Left lung (tissue), 10 donors: ENCODE results near the gene FOXP4. TPM values are rescaled to one million over a fixed set of nuclear protein-coding genes. Genes with fewer than 3 reads are reported as not detected.

Experiments used
- ATAC-seq: fragments of 200-7000 bp; cut with Tn5 transposase; one replicate; pipeline ENCODE4 v1.9.1; 2020; ENCODE audit warnings: moderate library complexity
- DNase-seq, 4 donors: peaks; one replicate each; pipeline ENCODE4 v3.0.0-alpha.2; 2013 to 2020
- H3K27ac ChIP-seq, 2 donors: fragments of 200-600 bp; sonication (generic) in 1 of 2; one replicate each; pipeline versions ENCODE4 v1.5.0 to v1.8.0; 2020 to 2021
- H3K27me3 ChIP-seq, 2 donors: fragments of 200-600 bp; sonication (generic) in 1 of 2; one replicate each; pipeline versions ENCODE4 v1.5.0 to v1.8.0; 2020 to 2021
- H3K36me3 ChIP-seq, 2 donors: fragments of 200-600 bp; sonication (generic) in 1 of 2; one replicate each; pipeline versions ENCODE4 v1.5.0 to v1.8.0; 2020 to 2021
- H3K4me1 ChIP-seq, 2 donors: fragments of 200-600 bp; one replicate each; pipeline ENCODE4 v1.8.0; 2021
- H3K4me3 ChIP-seq, 2 donors: fragments of 200-600 bp; sonication (generic) in 1 of 2; one replicate each; pipeline versions ENCODE4 v1.5.0 to v1.8.0; 2020 to 2021; ENCODE audit warnings: mild to moderate bottlenecking in 1 of 2
- H3K9me3 ChIP-seq, 2 donors: fragments of 200-600 bp; sonication (generic) in 1 of 2; one replicate each; pipeline versions ENCODE4 v1.5.0 to v1.8.0; 2020 to 2021
- intact Hi-C, 2 donors: fragments of 100-400 bp; cut with DNase I; formaldehyde crosslinking; loops; one replicate each; pipeline versions ENCODE4 v1.11.2 to v1.14.2; 2022
- polyA plus RNA-seq, 6 donors: library from polyadenylated mRNA; unstranded; fragments of 120-200 nt; gene quantifications; one replicate each; pipeline ENCODE4 v1.2.1, GENCODE V29; 2013; ENCODE audit not compliant: insufficient read length in 6 of 6
- total RNA-seq, 2 donors: library from RNA; stranded (reverse); fragmentation: NEBNext Ultra II Directional; extraction: Animal tissue kit (Norgen Biotek cat#: 25700); gene quantifications; one replicate each; pipeline ENCODE4 v1.2.1, GENCODE V29; 2021
- TF ChIP-seq, protein P1 (sequence below), 2 donors: fragments of 200-600 bp; sonication (generic) in 1 of 2; IDR thresholded peaks; one replicate each; pipeline versions ENCODE4 v1.5.0 to v1.8.0; 2021; ENCODE audit warnings: antibody characterized with exemption in 2 of 2
- donor health status: DM: no; HTN: yes; CAD: no.
- donor health status: DM: no; HTN: no; CAD: no.

Gene FOXP4
- total and polyA plus RNA-seq, 8 donors = 26.9 to 77.9 (median 60.2) TPM

DNA sequence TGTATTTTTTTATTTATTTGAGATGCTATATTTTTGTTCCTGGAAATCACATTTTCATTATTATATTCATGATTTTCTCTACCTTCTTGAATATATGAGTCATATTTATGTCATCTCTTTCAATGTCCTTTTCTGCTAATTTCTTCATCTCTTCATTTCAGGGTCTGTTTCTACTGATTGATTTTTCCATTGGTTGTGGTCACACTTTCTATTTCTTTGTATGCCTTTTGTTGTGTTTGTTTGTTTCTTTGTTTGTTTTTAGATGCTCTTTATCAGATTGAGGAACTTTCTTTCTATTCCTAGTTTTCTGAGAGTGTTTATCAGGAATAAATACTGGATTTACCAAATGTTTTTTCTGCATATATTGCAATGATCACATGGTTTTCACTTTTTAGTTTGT lies 75.2 kb downstream of the FOXP4 start:
- peaks cover 0 to 5% of the 10 kb centered on the region in 2 donors for H3K9me3 ChIP-seq
- intact Hi-C loops = no loop called here
- H3K4me3 ChIP-seq = no peak overlapping the region
- DNase-seq (no peak), ATAC-seq (no peak)
- no peaks in the 10 kb centered on the region for H3K36me3 ChIP-seq
- TF ChIP-seq, protein P1, sequence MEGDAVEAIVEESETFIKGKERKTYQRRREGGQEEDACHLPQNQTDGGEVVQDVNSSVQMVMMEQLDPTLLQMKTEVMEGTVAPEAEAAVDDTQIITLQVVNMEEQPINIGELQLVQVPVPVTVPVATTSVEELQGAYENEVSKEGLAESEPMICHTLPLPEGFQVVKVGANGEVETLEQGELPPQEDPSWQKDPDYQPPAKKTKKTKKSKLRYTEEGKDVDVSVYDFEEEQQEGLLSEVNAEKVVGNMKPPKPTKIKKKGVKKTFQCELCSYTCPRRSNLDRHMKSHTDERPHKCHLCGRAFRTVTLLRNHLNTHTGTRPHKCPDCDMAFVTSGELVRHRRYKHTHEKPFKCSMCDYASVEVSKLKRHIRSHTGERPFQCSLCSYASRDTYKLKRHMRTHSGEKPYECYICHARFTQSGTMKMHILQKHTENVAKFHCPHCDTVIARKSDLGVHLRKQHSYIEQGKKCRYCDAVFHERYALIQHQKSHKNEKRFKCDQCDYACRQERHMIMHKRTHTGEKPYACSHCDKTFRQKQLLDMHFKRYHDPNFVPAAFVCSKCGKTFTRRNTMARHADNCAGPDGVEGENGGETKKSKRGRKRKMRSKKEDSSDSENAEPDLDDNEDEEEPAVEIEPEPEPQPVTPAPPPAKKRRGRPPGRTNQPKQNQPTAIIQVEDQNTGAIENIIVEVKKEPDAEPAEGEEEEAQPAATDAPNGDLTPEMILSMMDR (IDR thresholded peaks at IDR 0.05) = no peak
- H3K27me3 ChIP-seq = no peaks in the 10 kb centered on the region
- no peaks in the 10 kb centered on the region for H3K4me1 ChIP-seq
- H3K27ac ChIP-seq = no peak overlapping the region

DNA sequence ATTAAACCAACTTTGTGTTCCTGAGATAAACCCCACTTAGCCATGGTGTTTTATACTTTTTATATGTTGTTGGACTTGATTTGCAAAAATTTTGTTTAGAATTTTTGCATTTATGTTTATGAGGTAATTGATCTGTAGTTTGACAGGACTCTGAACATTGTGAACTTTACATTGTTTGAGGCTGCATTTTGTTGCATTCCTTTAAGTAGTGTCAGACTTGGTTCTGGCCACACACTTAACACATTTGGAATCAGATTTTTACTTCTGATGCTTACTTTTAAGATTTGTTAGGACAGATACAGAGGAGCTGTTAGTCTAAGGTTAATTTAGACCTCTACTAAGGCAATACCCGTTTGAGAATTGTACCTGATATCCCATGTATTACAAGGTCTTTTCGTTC lies 75.6 kb downstream of the FOXP4 start:
- Histone ChIP-seq H3K27ac (no peak overlapping the region), H3K27me3 (no peaks in the 10 kb centered on the region), H3K36me3 (no peaks in the 10 kb centered on the region), H3K4me1 (no peaks in the 10 kb centered on the region), H3K9me3 (peaks cover 0 to 5% of the 10 kb centered on the region in 2 donors), H3K4me3 (no peak overlapping the region)
- DNase-seq (no peak), ATAC-seq (no peak)
- TF ChIP-seq, protein P1 (IDR thresholded peaks at IDR 0.05) = no peak
- intact Hi-C loops = no loop called here

DNA sequence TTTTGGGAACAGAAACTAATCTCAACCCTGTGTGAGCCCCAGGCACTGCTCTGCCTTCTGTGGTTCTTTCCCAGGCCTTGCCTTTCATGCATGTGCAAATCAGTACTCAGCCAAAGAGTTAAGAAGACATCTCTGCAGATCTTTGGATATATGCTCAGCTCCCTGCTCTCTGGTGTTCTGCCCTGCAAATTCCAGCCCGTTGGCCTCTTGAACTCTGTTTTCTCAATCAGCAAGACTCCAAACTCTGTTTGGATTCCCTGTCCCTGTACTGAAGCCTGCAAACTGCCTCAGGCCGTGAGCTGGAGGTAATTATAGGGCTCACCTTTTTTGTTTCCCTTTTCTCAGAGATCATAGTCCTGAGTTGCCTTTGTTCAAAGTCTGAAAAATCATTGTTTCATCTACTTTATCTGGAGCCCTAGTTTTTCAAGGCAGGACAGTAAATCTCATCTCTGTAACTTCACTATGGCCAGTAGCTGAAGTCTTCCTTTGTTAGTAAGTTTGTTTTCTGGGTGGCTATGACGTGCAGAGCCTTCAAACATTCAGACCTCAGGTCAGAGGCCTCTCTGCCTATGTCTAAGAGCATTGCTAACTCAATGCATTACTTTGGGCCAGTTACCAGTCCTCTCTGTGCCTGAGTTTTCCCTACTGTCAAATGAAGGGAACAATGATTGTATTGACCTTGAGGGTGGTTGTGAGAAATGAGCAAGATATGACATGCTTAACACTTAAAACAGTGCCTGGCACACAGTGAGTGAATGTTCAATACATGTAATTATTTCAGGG lies 76.2 kb downstream of the FOXP4 start:
- no peak overlapping the region for H3K4me3 ChIP-seq
- DNase-seq (no peak), ATAC-seq (no peak)
- no peaks in the 10 kb centered on the region for H3K36me3 ChIP-seq
- H3K9me3 ChIP-seq = peaks cover 0 to 5% of the 10 kb centered on the region in 2 donors
- no peak overlapping the region for H3K27ac ChIP-seq
- no peaks in the 10 kb centered on the region for H3K27me3 ChIP-seq
- H3K4me1 ChIP-seq = no peaks in the 10 kb centered on the region
- intact Hi-C loops = no loop called here
- TF ChIP-seq, protein P1 (IDR thresholded peaks at IDR 0.05) = no peak

DNA sequence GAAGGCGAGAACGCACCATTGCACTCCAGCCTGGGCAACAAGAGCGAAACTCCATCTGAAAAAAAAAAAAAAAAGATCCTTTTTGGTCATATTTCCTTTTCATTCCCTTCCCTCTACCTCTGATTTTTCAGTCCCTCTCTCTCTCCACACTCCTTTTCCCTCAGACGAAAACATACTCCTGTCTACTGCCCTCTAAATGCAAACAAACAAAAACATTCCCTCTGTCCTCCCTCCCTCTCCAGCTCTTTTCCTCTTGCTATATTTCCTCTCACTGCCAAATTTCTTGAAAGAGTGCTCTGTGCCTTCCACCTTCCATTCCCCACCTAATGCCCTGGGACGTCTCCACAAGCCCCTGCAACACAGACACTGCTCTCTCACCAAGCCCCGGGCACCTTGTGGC lies 77.1 kb downstream of the FOXP4 start:
- intact Hi-C loops = no loop called here
- peaks cover 0 to 5% of the 10 kb centered on the region in 2 donors for H3K9me3 ChIP-seq
- no peak for DNase-seq
- ATAC-seq = no peak
- no peaks in the 10 kb centered on the region for H3K4me1 ChIP-seq
- no peak overlapping the region for H3K4me3 ChIP-seq
- H3K36me3 ChIP-seq = no peaks in the 10 kb centered on the region
- H3K27ac ChIP-seq = no peak overlapping the region
- TF ChIP-seq, protein P1 (IDR thresholded peaks at IDR 0.05) = no peak
- H3K27me3 ChIP-seq = no peaks in the 10 kb centered on the region

DNA sequence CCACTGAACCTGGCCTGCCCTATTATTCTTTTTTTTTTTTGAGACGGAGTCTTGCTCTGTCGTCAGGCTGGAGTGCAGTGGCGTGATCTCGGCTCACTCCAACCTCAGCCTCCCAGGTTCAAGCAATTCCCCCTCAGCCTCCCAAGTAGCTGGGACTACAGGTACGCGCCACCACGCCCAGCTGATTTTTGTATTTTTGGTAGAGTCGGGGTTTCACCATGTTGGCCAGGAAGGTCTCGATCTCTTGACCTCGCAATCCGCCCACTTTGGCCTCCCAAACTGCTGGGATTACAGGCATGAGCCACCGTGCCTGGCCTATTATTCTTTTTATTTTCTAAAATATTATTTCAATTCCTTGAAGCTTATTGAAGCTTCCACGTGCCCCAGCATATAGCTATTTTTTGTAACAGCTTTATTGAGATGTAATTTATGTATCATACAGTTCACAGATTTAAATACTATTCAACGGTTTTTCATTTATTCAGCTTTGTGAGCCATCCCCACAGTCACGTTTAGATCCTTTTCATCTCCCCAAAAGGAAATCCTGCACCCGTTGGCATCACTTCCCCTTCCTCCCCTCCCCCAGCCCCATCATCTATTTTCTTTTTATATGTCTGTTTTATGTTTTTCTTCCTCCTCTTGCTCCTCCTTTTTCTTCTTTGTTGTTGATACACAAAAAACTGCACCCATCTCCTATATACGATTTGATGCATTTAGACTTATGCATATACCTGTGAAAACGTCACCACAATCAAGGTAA lies 78.6 kb downstream of the FOXP4 start:
- intact Hi-C loops = no loop called here
- Histone ChIP-seq H3K27ac (no peak overlapping the region), H3K36me3 (no peaks in the 10 kb centered on the region), H3K4me3 (no peak overlapping the region), H3K9me3 (peaks cover 0 to 5% of the 10 kb centered on the region in 2 donors), H3K27me3 (no peaks in the 10 kb centered on the region), H3K4me1 (no peaks in the 10 kb centered on the region)
- DNase-seq (no peak), ATAC-seq (no peak)
- TF ChIP-seq, protein P1 (IDR thresholded peaks at IDR 0.05) = no peak
